Measurements from ENCODE around the gene CABLES2. TPM values are rescaled to one million over a fixed set of nuclear protein-coding genes. Genes with fewer than 3 reads are reported as not detected.

CABLES2 gene
- total and polyA plus RNA-seq, 9 of the 15 experiments (the other 6 are each of a cell fraction or from before 2014, with no cell fraction given) = 0.46 to 4.2 (median 1.6) TPM

GRCh38 chr20:62357187-62357667 is 49.9 kb downstream of the CABLES2 start (continued):
- TF ChIP-seq TEAD4 (IDR thresholded peaks at IDR 0.05; ENCODE audit: low read length) = peak; percentile 61
- no peak for TF ChIP-seq TEAD4 (CRISPR knock-in tag; IDR thresholded peaks at IDR 0.05; ENCODE audit: borderline replicate concordance)
- no peak for TF ChIP-seq ZNF551 (CRISPR knock-in tag; IDR thresholded peaks at IDR 0.05)
- TF ChIP-seq MTA1 (IDR thresholded peaks at IDR 0.05; ENCODE audit: borderline replicate concordance) = no peak
- TF ChIP-seq TEAD1 (CRISPR knock-in tag; IDR thresholded peaks at IDR 0.05) = no peak
- no peak for TF ChIP-seq MITF (IDR thresholded peaks at IDR 0.05)
- TF ChIP-seq IFI16 (CRISPR knock-in tag; IDR thresholded peaks at IDR 0.05) = no peak
- TF ChIP-seq U2AF2 (optimal IDR thresholded peaks at IDR 0.05; ENCODE audit: low read depth, low read length) = no peak
- peak in 1 of 2 experiments; percentile 34; a peak in 1 of 4 replicates for TF ChIP-seq SRF (CRISPR knock-in tag; IDR thresholded peaks at IDR 0.05)
- TF ChIP-seq KAT8 (IDR thresholded peaks at IDR 0.05; ENCODE audit: low read depth) = no peak
- peak; percentile 84 for TF ChIP-seq TAL1 (IDR thresholded peaks at IDR 0.05)
- no peak for TF ChIP-seq SLC30A9 (CRISPR knock-in tag; IDR thresholded peaks at IDR 0.05)
- peak; percentile 36; the same call in 1 of the 2 replicates for TF ChIP-seq SOX6 (IDR thresholded peaks at IDR 0.05)
- peak; percentile 99 for TF ChIP-seq HNRNPL (IDR thresholded peaks at IDR 0.05; ENCODE audit: low read depth, low read length)
- TF ChIP-seq SMARCA4 (IDR thresholded peaks at IDR 0.05) = peak; percentile 85
- no peak for TF ChIP-seq HMG20A (CRISPR knock-in tag; conservative IDR thresholded peaks at IDR 0.05)
- TF ChIP-seq GATAD2A (IDR thresholded peaks at IDR 0.05) = peak; percentile 96
- 0 out of 2 replicates have a peak, but pooled peaks have one; percentile 38 for TF ChIP-seq MBD2 (IDR thresholded peaks at IDR 0.05; ENCODE audit: borderline replicate concordance, low read depth)
- TF ChIP-seq ZNF583 (CRISPR knock-in tag; IDR thresholded peaks at IDR 0.05) = no peak
- TF ChIP-seq RFX7 (CRISPR knock-in tag; IDR thresholded peaks at IDR 0.05) = no peak
- TF ChIP-seq MCM7 (IDR thresholded peaks at IDR 0.05) = no peak
- TF ChIP-seq MTA2 (IDR thresholded peaks at IDR 0.05; ENCODE audit: low read depth) = peak; percentile 71
- TF ChIP-seq POU5F1 (IDR thresholded peaks at IDR 0.05; ENCODE audit: borderline replicate concordance, low read depth, low read length, partially characterized antibody) = no peak
- TF ChIP-seq, protein P1, sequence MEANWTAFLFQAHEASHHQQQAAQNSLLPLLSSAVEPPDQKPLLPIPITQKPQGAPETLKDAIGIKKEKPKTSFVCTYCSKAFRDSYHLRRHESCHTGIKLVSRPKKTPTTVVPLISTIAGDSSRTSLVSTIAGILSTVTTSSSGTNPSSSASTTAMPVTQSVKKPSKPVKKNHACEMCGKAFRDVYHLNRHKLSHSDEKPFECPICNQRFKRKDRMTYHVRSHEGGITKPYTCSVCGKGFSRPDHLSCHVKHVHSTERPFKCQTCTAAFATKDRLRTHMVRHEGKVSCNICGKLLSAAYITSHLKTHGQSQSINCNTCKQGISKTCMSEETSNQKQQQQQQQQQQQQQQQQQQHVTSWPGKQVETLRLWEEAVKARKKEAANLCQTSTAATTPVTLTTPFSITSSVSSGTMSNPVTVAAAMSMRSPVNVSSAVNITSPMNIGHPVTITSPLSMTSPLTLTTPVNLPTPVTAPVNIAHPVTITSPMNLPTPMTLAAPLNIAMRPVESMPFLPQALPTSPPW (CRISPR knock-in tag; IDR thresholded peaks at IDR 0.05) = peak; percentile 91
- TF ChIP-seq CXXC5 (CRISPR knock-in tag; IDR thresholded peaks at IDR 0.05) = peak; percentile 61
- TF ChIP-seq EP300 (IDR thresholded peaks at IDR 0.05; ENCODE audit: low read length) = peak; percentile 62
- no peak for TF ChIP-seq ETV1 (tag; conservative IDR thresholded peaks at IDR 0.05; ENCODE audit: low read depth)
- TF ChIP-seq FOSL1 (tag; conservative IDR thresholded peaks at IDR 0.05) = peak; percentile 70
- no peak for TF ChIP-seq HES1 (IDR thresholded peaks at IDR 0.05; ENCODE audit: low read depth)
- peak; percentile 49 for TF ChIP-seq POLR2G (IDR thresholded peaks at IDR 0.05; ENCODE audit: low read depth, low read length)
- peak; percentile 83 for TF ChIP-seq SMARCC2 (IDR thresholded peaks at IDR 0.05; ENCODE audit: low read depth)

Measured in K562 (cell line).